Glutamatergic neuron (in vitro differentiated cells): ENCODE data around the gene NBEA. TPM values are rescaled to one million over a fixed set of nuclear protein-coding genes. Genes with fewer than 3 reads are reported as not detected.
A peak's percentile ranks its signal among the peaks of the same experiment; 100 is the strongest.

Source experiments
- DNase-seq: peaks from one replicate; pipeline ENCODE4 v3.0.0; 2022
- H3K27ac Mint-ChIP-seq: one replicate; pipeline ENCODE4 v1.8.0; 2020; ENCODE audit warnings: mild to moderate bottlenecking, mixed read lengths, inconsistent platforms; ENCODE audit not compliant: unreplicated experiment
- H3K27me3 Mint-ChIP-seq: one replicate; pipeline ENCODE4 v1.8.0; 2020; ENCODE audit warnings: mild to moderate bottlenecking, moderate library complexity, mixed read lengths, inconsistent platforms; ENCODE audit not compliant: unreplicated experiment
- H3K36me3 Mint-ChIP-seq: one replicate; pipeline ENCODE4 v1.8.0; 2020; ENCODE audit warnings: mild to moderate bottlenecking, mixed read lengths, inconsistent platforms; ENCODE audit not compliant: unreplicated experiment
- H3K4me1 Mint-ChIP-seq: one replicate; pipeline ENCODE4 v1.8.0; 2020; ENCODE audit warnings: mild to moderate bottlenecking, low read depth, mixed read lengths, inconsistent platforms; ENCODE audit not compliant: unreplicated experiment
- H3K4me3 Mint-ChIP-seq: one replicate; pipeline ENCODE4 v1.8.0; 2020; ENCODE audit warnings: mild to moderate bottlenecking, mixed read lengths, inconsistent platforms; ENCODE audit not compliant: unreplicated experiment
- H3K9me3 Mint-ChIP-seq: one replicate; pipeline ENCODE4 v1.8.0; 2020; ENCODE audit warnings: mild to moderate bottlenecking, moderate library complexity, mixed read lengths, inconsistent platforms; ENCODE audit not compliant: unreplicated experiment
- CTCF ChIP-seq: fragments of 200-600 bp; sonication (generic); IDR thresholded peaks from one replicate; pipeline ENCODE4 v1.5.0; 2021; ENCODE audit not compliant: partially characterized antibody, unreplicated experiment
- total RNA-seq: library from RNA; stranded (reverse); fragmentation: NEBNext Ultra II Directional; extraction: Animal tissue kit (Norgen Biotek cat#: 25700); gene quantifications from one replicate; pipeline ENCODE4 v1.2.1, GENCODE V29; 2021; ENCODE audit not compliant: unreplicated experiment

The NBEA gene
- total RNA-seq, 1 donor from 2014 or later, result 48.3 TPM

GRCh38 chr13:35714588-35715377 lies 772.7 kb downstream of the NBEA start:
- peak; percentile 72 for DNase-seq
- Mint-ChIP-seq H3K27me3 (no peaks in the 10 kb centered on the region), H3K27ac (peak overlapping the region; percentile 71), H3K9me3 (no peaks in the 10 kb centered on the region), H3K4me3 (no peak overlapping the region), H3K4me1 (peaks cover 19% of the 10 kb centered on the region), H3K36me3 (no peaks in the 10 kb centered on the region)
- TF ChIP-seq CTCF, result no peak

- H3K27me3 Mint-ChIP-seq, result no peaks in the 10 kb centered on the region
- H3K9me3 Mint-ChIP-seq, result no peaks in the 10 kb centered on the region
- no peak for DNase-seq
- no peaks in the 10 kb centered on the region for H3K36me3 Mint-ChIP-seq
- no peak overlapping the region for H3K4me3 Mint-ChIP-seq
- H3K27ac Mint-ChIP-seq, result no peak overlapping the region
- no peak for TF ChIP-seq CTCF
- peaks cover 26% of the 10 kb centered on the region for H3K4me1 Mint-ChIP-seq
Observed at GRCh38 chr13:35716186-35716585, 774.1 kb downstream of the NBEA start.

GRCh38 chr13:35716729-35717128 lies 774.7 kb downstream of the NBEA start:
- no peak overlapping the region for H3K27ac Mint-ChIP-seq
- H3K9me3 Mint-ChIP-seq, result no peaks in the 10 kb centered on the region
- no peak for TF ChIP-seq CTCF
- DNase-seq, result no peak
- no peaks in the 10 kb centered on the region for H3K36me3 Mint-ChIP-seq
- H3K27me3 Mint-ChIP-seq, result no peaks in the 10 kb centered on the region
- H3K4me3 Mint-ChIP-seq, result no peak overlapping the region
- H3K4me1 Mint-ChIP-seq, result peaks cover 27% of the 10 kb centered on the region

- no peak for DNase-seq
- H3K27me3 Mint-ChIP-seq, result no peaks in the 10 kb centered on the region
Observed at GRCh38 chr13:35718084-35718483, 776.0 kb downstream of the NBEA start.

More at GRCh38 chr13:35718084-35718483, 776.0 kb downstream of the NBEA start:
- no peaks in the 10 kb centered on the region for H3K9me3 Mint-ChIP-seq
- H3K27ac Mint-ChIP-seq, result no peak overlapping the region
- no peak for TF ChIP-seq CTCF
- H3K4me3 Mint-ChIP-seq, result no peak overlapping the region
- H3K36me3 Mint-ChIP-seq, result no peaks in the 10 kb centered on the region
- peaks cover 26% of the 10 kb centered on the region for H3K4me1 Mint-ChIP-seq
